Measurements from ENCODE around the gene CADPS.

DNA sequence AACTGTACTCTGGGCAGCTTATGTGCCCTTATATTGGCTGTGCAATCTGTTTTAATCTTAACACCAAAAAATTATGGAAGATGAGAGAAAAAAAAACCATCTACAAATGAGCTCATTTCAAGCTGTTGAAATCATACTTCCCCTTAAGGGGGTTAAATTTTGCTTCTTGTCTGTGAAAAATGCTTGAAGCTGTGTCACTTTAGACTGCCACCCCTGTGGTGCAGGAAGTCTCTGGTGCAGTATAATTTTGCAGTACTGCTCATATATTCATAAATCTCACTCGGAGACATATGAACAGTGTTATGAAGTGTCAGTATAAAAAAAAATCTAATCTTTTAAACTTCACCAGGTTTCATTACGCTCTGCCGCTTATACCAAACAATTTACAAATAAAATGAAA lies 471.5 kb downstream of the CADPS start:
- TF ChIP-seq, protein P1, sequence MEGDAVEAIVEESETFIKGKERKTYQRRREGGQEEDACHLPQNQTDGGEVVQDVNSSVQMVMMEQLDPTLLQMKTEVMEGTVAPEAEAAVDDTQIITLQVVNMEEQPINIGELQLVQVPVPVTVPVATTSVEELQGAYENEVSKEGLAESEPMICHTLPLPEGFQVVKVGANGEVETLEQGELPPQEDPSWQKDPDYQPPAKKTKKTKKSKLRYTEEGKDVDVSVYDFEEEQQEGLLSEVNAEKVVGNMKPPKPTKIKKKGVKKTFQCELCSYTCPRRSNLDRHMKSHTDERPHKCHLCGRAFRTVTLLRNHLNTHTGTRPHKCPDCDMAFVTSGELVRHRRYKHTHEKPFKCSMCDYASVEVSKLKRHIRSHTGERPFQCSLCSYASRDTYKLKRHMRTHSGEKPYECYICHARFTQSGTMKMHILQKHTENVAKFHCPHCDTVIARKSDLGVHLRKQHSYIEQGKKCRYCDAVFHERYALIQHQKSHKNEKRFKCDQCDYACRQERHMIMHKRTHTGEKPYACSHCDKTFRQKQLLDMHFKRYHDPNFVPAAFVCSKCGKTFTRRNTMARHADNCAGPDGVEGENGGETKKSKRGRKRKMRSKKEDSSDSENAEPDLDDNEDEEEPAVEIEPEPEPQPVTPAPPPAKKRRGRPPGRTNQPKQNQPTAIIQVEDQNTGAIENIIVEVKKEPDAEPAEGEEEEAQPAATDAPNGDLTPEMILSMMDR (conservative IDR thresholded peaks at IDR 0.05), result no peak
- no peak for TF ChIP-seq EZH2 (IDR thresholded peaks at IDR 0.05; ENCODE audit: low read depth)

Measured in PC-9 (cell line).